GM12878 (cell line): ENCODE results near the gene DNAAF3. TPM values are rescaled to one million over a fixed set of nuclear protein-coding genes. Genes with fewer than 3 reads are reported as not detected.

Experiments
- BMI1 ChIP-seq: fragments of 450-650 bp; IDR thresholded peaks from 2 replicates; pipeline ENCODE4 v1.6.1; 2016; ENCODE audit warnings: mild to moderate bottlenecking, moderate library complexity, borderline replicate concordance
- CHD4 ChIP-seq: fragments of 200-600 bp; sonication (generic); IDR thresholded peaks from 2 replicates; pipeline ENCODE4 v1.6.1; 2016; ENCODE audit warnings: mild to moderate bottlenecking
- CREM ChIP-seq: IDR thresholded peaks from 2 replicates; pipeline ENCODE4 v1.6.1; 2014; ENCODE audit warnings: antibody characterized with exemption, low read depth
- JUNB ChIP-seq: IDR thresholded peaks from 2 replicates; pipeline ENCODE4 v1.6.1; 2016; ENCODE audit warnings: antibody characterized with exemption, mild to moderate bottlenecking
- NFIC ChIP-seq: IDR thresholded peaks from 2 replicates; pipeline ENCODE4 v1.6.1; 2012; ENCODE audit warnings: low read depth, mild to moderate bottlenecking, inconsistent platforms, low read length, moderate library complexity
- PAX8 ChIP-seq: fragments of 450-650 bp; IDR thresholded peaks from 2 replicates; pipeline ENCODE4 v1.6.1; 2017; ENCODE audit warnings: mild to moderate bottlenecking, moderate library complexity
- RCOR1 ChIP-seq: conservative IDR thresholded peaks from 2 replicates; pipeline ENCODE4 v1.6.1; 2012; ENCODE audit warnings: low read depth, low read length, improper control_type of control experiment
- RELB ChIP-seq: fragments of 450-650 bp; IDR thresholded peaks from 2 replicates; pipeline ENCODE4 v1.6.1; 2017; ENCODE audit warnings: low read depth, mild to moderate bottlenecking, moderate library complexity
- SIX5 ChIP-seq: IDR thresholded peaks from 2 replicates; pipeline ENCODE4 v1.6.1; 2011; ENCODE audit warnings: mild to moderate bottlenecking, low read depth, low read length, moderate library complexity; ENCODE audit not compliant: severe bottlenecking
- SMAD5 ChIP-seq: IDR thresholded peaks from 2 replicates; pipeline ENCODE4 v1.6.1; 2016; ENCODE audit warnings: antibody characterized with exemption, low read depth
- SRF ChIP-seq, 2 experiments: IDR thresholded peaks; 2 replicates each; pipeline ENCODE4 v1.6.1; 2011; ENCODE audit warnings: low read depth in 2 of 2, low read length in 2 of 2, mild to moderate bottlenecking in 1 of 2, moderate library complexity in 1 of 2
- STAT3 ChIP-seq: IDR thresholded peaks from 2 replicates; pipeline ENCODE4 v1.6.1; 2011; ENCODE audit warnings: low read depth, low read length, improper control_type of control experiment
- SUPT20H ChIP-seq: IDR thresholded peaks from 2 replicates; pipeline ENCODE4 v1.6.1; 2011; ENCODE audit warnings: low read depth, mild to moderate bottlenecking, low read length, moderate library complexity, borderline replicate concordance; ENCODE audit not compliant: control insufficient read depth
- TCF12 ChIP-seq: IDR thresholded peaks from 2 replicates; pipeline ENCODE4 v1.6.1; 2011; ENCODE audit warnings: low read depth, mild to moderate bottlenecking, low read length
- polyA plus RNA-seq, 11 experiments: library from polyadenylated mRNA; depleted of rRNA in 4 of 11; unstranded in 6 of 11; stranded (reverse) in 5 of 11; fragments of >200 nt; fragmentation: Nextera tagmentation in 4 of 11; fragmentation: Illumina TruSeq in 1 of 11; extraction: Ambion mirVana in 4 of 11; extraction: Trizol in 1 of 11; gene quantifications; 1 replicate in 1 of 11; 2 replicates in 10 of 11; pipeline versions ENCODE4 v1.2.1 to v1.2.3, GENCODE V29; 2011 to 2016; ENCODE audit warnings: inconsistent platforms in 2 of 11, missing spikeins in 2 of 11, low read depth in 1 of 11
- total RNA-seq, 4 experiments: library from RNA; depleted of rRNA in 3 of 4; stranded (reverse); fragments of >200 nt in 3 of 4; fragmentation: Illumina TruSeq in 1 of 4; extraction: Trizol in 1 of 4; gene quantifications; 2 replicates each; pipeline versions ENCODE4 v1.2.1 to v1.2.3, GENCODE V29; 2013 to 2021
- TF ChIP-seq, protein P1 (sequence below): fragments of 450-650 bp; IDR thresholded peaks from 2 replicates; pipeline ENCODE4 v1.6.1; 2017; ENCODE audit warnings: mild to moderate bottlenecking, moderate library complexity
- TF ChIP-seq, protein P2 (sequence below): fragments of 150-350 bp; IDR thresholded peaks from 2 replicates; pipeline ENCODE4 v1.6.1; 2016; ENCODE audit warnings: low read depth, low read length
- TF ChIP-seq, protein P3 (sequence below): fragments of 450-650 bp; IDR thresholded peaks from 2 replicates; pipeline ENCODE4 v1.6.1; 2017; ENCODE audit warnings: mild to moderate bottlenecking, moderate library complexity

Gene DNAAF3
- total and polyA plus RNA-seq, 10 of the 15 experiments (the other 5 are each of a cell fraction or from before 2014, with no cell fraction given): not detected

GRCh38 chr19:55117663-55118391 lies 48.6 kb downstream of the DNAAF3 start (continued):
- TF ChIP-seq, protein P1, sequence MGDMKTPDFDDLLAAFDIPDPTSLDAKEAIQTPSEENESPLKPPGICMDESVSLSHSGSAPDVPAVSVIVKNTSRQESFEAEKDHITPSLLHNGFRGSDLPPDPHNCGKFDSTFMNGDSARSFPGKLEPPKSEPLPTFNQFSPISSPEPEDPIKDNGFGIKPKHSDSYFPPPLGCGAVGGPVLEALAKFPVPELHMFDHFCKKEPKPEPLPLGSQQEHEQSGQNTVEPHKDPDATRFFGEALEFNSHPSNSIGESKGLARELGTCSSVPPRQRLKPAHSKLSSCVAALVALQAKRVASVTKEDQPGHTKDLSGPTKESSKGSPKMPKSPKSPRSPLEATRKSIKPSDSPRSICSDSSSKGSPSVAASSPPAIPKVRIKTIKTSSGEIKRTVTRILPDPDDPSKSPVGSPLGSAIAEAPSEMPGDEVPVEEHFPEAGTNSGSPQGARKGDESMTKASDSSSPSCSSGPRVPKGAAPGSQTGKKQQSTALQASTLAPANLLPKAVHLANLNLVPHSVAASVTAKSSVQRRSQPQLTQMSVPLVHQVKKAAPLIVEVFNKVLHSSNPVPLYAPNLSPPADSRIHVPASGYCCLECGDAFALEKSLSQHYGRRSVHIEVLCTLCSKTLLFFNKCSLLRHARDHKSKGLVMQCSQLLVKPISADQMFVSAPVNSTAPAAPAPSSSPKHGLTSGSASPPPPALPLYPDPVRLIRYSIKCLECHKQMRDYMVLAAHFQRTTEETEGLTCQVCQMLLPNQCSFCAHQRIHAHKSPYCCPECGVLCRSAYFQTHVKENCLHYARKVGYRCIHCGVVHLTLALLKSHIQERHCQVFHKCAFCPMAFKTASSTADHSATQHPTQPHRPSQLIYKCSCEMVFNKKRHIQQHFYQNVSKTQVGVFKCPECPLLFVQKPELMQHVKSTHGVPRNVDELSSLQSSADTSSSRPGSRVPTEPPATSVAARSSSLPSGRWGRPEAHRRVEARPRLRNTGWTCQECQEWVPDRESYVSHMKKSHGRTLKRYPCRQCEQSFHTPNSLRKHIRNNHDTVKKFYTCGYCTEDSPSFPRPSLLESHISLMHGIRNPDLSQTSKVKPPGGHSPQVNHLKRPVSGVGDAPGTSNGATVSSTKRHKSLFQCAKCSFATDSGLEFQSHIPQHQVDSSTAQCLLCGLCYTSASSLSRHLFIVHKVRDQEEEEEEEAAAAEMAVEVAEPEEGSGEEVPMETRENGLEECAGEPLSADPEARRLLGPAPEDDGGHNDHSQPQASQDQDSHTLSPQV: no peak
- TF ChIP-seq, protein P2, sequence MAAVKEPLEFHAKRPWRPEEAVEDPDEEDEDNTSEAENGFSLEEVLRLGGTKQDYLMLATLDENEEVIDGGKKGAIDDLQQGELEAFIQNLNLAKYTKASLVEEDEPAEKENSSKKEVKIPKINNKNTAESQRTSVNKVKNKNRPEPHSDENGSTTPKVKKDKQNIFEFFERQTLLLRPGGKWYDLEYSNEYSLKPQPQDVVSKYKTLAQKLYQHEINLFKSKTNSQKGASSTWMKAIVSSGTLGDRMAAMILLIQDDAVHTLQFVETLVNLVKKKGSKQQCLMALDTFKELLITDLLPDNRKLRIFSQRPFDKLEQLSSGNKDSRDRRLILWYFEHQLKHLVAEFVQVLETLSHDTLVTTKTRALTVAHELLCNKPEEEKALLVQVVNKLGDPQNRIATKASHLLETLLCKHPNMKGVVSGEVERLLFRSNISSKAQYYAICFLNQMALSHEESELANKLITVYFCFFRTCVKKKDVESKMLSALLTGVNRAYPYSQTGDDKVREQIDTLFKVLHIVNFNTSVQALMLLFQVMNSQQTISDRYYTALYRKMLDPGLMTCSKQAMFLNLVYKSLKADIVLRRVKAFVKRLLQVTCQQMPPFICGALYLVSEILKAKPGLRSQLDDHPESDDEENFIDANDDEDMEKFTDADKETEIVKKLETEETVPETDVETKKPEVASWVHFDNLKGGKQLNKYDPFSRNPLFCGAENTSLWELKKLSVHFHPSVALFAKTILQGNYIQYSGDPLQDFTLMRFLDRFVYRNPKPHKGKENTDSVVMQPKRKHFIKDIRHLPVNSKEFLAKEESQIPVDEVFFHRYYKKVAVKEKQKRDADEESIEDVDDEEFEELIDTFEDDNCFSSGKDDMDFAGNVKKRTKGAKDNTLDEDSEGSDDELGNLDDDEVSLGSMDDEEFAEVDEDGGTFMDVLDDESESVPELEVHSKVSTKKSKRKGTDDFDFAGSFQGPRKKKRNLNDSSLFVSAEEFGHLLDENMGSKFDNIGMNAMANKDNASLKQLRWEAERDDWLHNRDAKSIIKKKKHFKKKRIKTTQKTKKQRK: no peak
- TF ChIP-seq SIX5: peak; percentile 95
- TF ChIP-seq, protein P3, sequence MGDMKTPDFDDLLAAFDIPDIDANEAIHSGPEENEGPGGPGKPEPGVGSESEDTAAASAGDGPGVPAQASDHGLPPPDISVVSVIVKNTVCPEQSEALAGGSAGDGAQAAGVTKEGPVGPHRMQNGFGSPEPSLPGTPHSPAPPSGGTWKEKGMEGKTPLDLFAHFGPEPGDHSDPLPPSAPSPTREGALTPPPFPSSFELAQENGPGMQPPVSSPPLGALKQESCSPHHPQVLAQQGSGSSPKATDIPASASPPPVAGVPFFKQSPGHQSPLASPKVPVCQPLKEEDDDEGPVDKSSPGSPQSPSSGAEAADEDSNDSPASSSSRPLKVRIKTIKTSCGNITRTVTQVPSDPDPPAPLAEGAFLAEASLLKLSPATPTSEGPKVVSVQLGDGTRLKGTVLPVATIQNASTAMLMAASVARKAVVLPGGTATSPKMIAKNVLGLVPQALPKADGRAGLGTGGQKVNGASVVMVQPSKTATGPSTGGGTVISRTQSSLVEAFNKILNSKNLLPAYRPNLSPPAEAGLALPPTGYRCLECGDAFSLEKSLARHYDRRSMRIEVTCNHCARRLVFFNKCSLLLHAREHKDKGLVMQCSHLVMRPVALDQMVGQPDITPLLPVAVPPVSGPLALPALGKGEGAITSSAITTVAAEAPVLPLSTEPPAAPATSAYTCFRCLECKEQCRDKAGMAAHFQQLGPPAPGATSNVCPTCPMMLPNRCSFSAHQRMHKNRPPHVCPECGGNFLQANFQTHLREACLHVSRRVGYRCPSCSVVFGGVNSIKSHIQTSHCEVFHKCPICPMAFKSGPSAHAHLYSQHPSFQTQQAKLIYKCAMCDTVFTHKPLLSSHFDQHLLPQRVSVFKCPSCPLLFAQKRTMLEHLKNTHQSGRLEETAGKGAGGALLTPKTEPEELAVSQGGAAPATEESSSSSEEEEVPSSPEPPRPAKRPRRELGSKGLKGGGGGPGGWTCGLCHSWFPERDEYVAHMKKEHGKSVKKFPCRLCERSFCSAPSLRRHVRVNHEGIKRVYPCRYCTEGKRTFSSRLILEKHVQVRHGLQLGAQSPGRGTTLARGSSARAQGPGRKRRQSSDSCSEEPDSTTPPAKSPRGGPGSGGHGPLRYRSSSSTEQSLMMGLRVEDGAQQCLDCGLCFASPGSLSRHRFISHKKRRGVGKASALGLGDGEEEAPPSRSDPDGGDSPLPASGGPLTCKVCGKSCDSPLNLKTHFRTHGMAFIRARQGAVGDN: no peak
- no peak for TF ChIP-seq SUPT20H
- no peak for TF ChIP-seq NFIC
- TF ChIP-seq STAT3: no peak
- peak; percentile 53; the same call in 1 of the 2 replicates for TF ChIP-seq RELB
- no peak for TF ChIP-seq BMI1
- TF ChIP-seq JUNB: no peak
- TF ChIP-seq SMAD5: 0 out of 2 replicates have a peak, but pooled peaks have one; percentile 37
- TF ChIP-seq SRF (IDR thresholded peaks at IDR 0.05; ENCODE audit: low read depth in 2 of 2, low read length in 2 of 2): peak in 1 of 2 experiments; percentile 37; a peak in 1 of 4 replicates
- TF ChIP-seq CREM: peak; percentile 97
- TF ChIP-seq RCOR1: no peak
- no peak for TF ChIP-seq PAX8
- TF ChIP-seq TCF12: no peak
- no peak for TF ChIP-seq CHD4
